HepG2 (cell line): ENCODE measurements around the gene SERPINB6. TPM values are rescaled to one million over a fixed set of nuclear protein-coding genes. Genes with fewer than 3 reads are reported as not detected.

Source experiments
- ATAC-seq: fragments of 200-7000 bp; cut with Tn5 transposase; 3 replicates; pipeline ENCODE4 v1.9.1; 2020; ENCODE audit warnings: mild to moderate bottlenecking, moderate library complexity
- BruUV-seq: library from RNA; stranded (reverse); fragments of 400-500 nt; replicated peaks from 2 replicates; lab custom pipeline; 2021; lab: Mats Ljungman, UMichigan
- CTCF ChIA-PET: fragments of 300-600 bp; formaldehyde crosslinking; extraction: SDS; loops from one replicate; lab custom pipeline; 2021; ENCODE audit warnings: low total read pairs, inconsistent platforms, low intra/inter-chr PET ratio; lab: Yijun Ruan, JAX
- POLR2A ChIA-PET: fragments of 350-600 bp; sonication (Branson Sonifier 250); formaldehyde crosslinking; loops from one replicate; lab custom pipeline; 2020; ENCODE audit warnings: antibody characterized with exemption, inconsistent platforms; lab: Yijun Ruan, JAX
- DNase-seq: peaks from one replicate; pipeline ENCODE4 v3.0.0-alpha.2; 2015; ENCODE audit warnings: low spot score
- FAIRE-seq: peaks from 3 replicates; lab custom pipeline; 2011; peaks lifted over from hg19 to GRCh38; lab: Jason Lieb, UNC
- H2AFZ ChIP-seq: one replicate; pipeline ENCODE4 v1.6.1; 2011; ENCODE audit warnings: low read length, inconsistent platforms
- H3K27ac ChIP-seq: fragments of 300-600 bp; 3 replicates; pipeline ENCODE4 v1.8.0; 2011; ENCODE audit warnings: mixed run types, mild to moderate bottlenecking, mixed read lengths, low read length, inconsistent platforms; ENCODE audit not compliant: insufficient read depth; ENCODE audit errors: extremely low read length
- H3K27me3 ChIP-seq, 2 experiments: fragments of 200-600 bp in 1 of 2; 2 replicates in 1 of 2; 3 replicates in 1 of 2; pipeline versions ENCODE4 v1.6.0 to v1.8.0; 2011; ENCODE audit warnings: low read length in 2 of 2, mild to moderate bottlenecking in 2 of 2, moderate library complexity in 2 of 2, inconsistent platforms in 1 of 2; ENCODE audit not compliant: insufficient read depth in 2 of 2, control insufficient read depth in 1 of 2
- H3K36me3 ChIP-seq, 2 experiments: fragments of 200-600 bp in 1 of 2; replicated peaks in 1 of 2; 2 replicates in 1 of 2; 3 replicates in 1 of 2; pipeline versions ENCODE4 v1.5.1 to v1.8.0; 2011; ENCODE audit warnings: low read length in 2 of 2, inconsistent platforms in 1 of 2; ENCODE audit not compliant: insufficient read depth in 2 of 2, control insufficient read depth in 1 of 2
- H3K4me1 ChIP-seq: 2 replicates; pipeline ENCODE4 v1.5.1; 2012; ENCODE audit warnings: low read length, inconsistent platforms; ENCODE audit not compliant: insufficient read depth
- H3K4me2 ChIP-seq: 2 replicates; pipeline ENCODE4 v1.6.0; 2011; ENCODE audit warnings: low read depth, low read length, inconsistent platforms
- H3K4me3 ChIP-seq, 3 experiments: fragments of 200-600 bp in 1 of 3; sonication (generic), shearing (Covaris generic) in 1 of 3; replicated peaks in 1 of 3; 2 replicates each; pipeline ENCODE4 v1.5.1; 2011 to 2016; ENCODE audit warnings: low read length in 3 of 3, inconsistent platforms in 2 of 3, low read depth in 2 of 3, mild to moderate bottlenecking in 2 of 3, control low read depth in 1 of 3, mixed read lengths in 1 of 3; ENCODE audit not compliant: insufficient read depth in 1 of 3
- H3K79me2 ChIP-seq: one replicate; pipeline ENCODE4 v1.6.1; 2011; ENCODE audit warnings: low read length, inconsistent platforms; ENCODE audit not compliant: insufficient read depth
- H3K9ac ChIP-seq: 2 replicates; pipeline ENCODE4 v1.6.0; 2011; ENCODE audit warnings: mild to moderate bottlenecking, low read depth, low read length, inconsistent platforms; ENCODE audit not compliant: insufficient read depth
- H3K9me3 ChIP-seq: 2 replicates; pipeline ENCODE4 v1.5.1; 2012; ENCODE audit warnings: mild to moderate bottlenecking, low read length
- H4K20me1 ChIP-seq: 2 replicates; pipeline ENCODE4 v1.6.0; 2011; ENCODE audit warnings: inconsistent platforms, mild to moderate bottlenecking, low read length, moderate library complexity; ENCODE audit not compliant: insufficient read depth
- ATF5 ChIP-seq: sonication (generic); formaldehyde crosslinking; IDR thresholded peaks from 2 replicates; pipeline ENCODE4 v1.4.0; 2020; ENCODE audit warnings: mild to moderate bottlenecking, low read depth, missing genetic modification reagents
- FOXA1 ChIP-seq, 2 experiments: fragments of 450-650 bp in 1 of 2; sonication (generic) in 1 of 2; formaldehyde crosslinking in 1 of 2; IDR thresholded peaks; 2 replicates each; pipeline versions ENCODE4 v1.4.0 to v1.6.1; 2016 to 2020; ENCODE audit warnings: missing genetic modification reagents in 1 of 2
- HHEX ChIP-seq: IDR thresholded peaks from 2 replicates; pipeline ENCODE4 v1.6.1; 2016; ENCODE audit warnings: control low read depth
- JARID2 ChIP-seq: sonication (generic); formaldehyde crosslinking; IDR thresholded peaks from 2 replicates; pipeline ENCODE4 v1.8.1; 2023; ENCODE audit warnings: missing genetic modification reagents, inconsistent platforms; ENCODE audit not compliant: insufficient replicate concordance
- NKX3-1 ChIP-seq: sonication (generic); formaldehyde crosslinking; IDR thresholded peaks from 2 replicates; pipeline ENCODE4 v1.5.0; 2020; ENCODE audit warnings: missing genetic modification reagents
- POGZ ChIP-seq: sonication (generic); formaldehyde crosslinking; IDR thresholded peaks from 2 replicates; pipeline ENCODE4 v1.4.0; 2020; ENCODE audit warnings: mild to moderate bottlenecking, missing genetic modification reagents
- RXRB ChIP-seq: IDR thresholded peaks from 2 replicates; pipeline ENCODE4 v1.6.1; 2016; ENCODE audit warnings: borderline replicate concordance, missing genetic modification reagents, missing compliant biosample characterization
- SP4 ChIP-seq: sonication (generic); formaldehyde crosslinking; IDR thresholded peaks from 2 replicates; pipeline ENCODE4 v1.8.1; 2023; ENCODE audit warnings: mild to moderate bottlenecking, missing genetic modification reagents
- SRSF9 ChIP-seq: fragments of 200-400 bp; formaldehyde crosslinking; IDR thresholded peaks from 2 replicates; pipeline ENCODE4 v1.6.1; 2018; ENCODE audit warnings: borderline replicate concordance, mild to moderate bottlenecking, low read depth, low read length; ENCODE audit not compliant: insufficient read depth, poor library complexity, severe bottlenecking
- THRA ChIP-seq: sonication (generic); formaldehyde crosslinking; IDR thresholded peaks from 2 replicates; pipeline ENCODE4 v1.4.0; 2020; ENCODE audit warnings: missing genetic modification reagents, borderline replicate concordance
- XBP1 ChIP-seq: sonication (generic); formaldehyde crosslinking; IDR thresholded peaks from 2 replicates; pipeline ENCODE4 v1.5.0; 2020; ENCODE audit warnings: missing genetic modification reagents
- ZNF17 ChIP-seq: sonication (generic); formaldehyde crosslinking; IDR thresholded peaks from 2 replicates; pipeline ENCODE4 v1.5.0; 2020; ENCODE audit warnings: mild to moderate bottlenecking, missing genetic modification reagents
- ZNF652 ChIP-seq: IDR thresholded peaks from 2 replicates; pipeline ENCODE4 v1.6.1; 2016; ENCODE audit warnings: low read depth, borderline replicate concordance
- ZNF687 ChIP-seq: sonication (generic); formaldehyde crosslinking; IDR thresholded peaks from 2 replicates; pipeline ENCODE4 v1.5.1; 2020; ENCODE audit warnings: mild to moderate bottlenecking, missing genetic modification reagents, moderate library complexity
- ZNF781 ChIP-seq: sonication (generic); formaldehyde crosslinking; IDR thresholded peaks from 2 replicates; pipeline ENCODE4 v1.5.1; 2020; ENCODE audit warnings: borderline replicate concordance, mild to moderate bottlenecking, missing genetic modification reagents; ENCODE audit errors: not compliant biosample characterization
- ZNF782 ChIP-seq: sonication (generic); formaldehyde crosslinking; IDR thresholded peaks from 2 replicates; pipeline ENCODE4 v1.4.0; 2020; ENCODE audit warnings: missing genetic modification reagents, mild to moderate bottlenecking, borderline replicate concordance
- ZNF878 ChIP-seq: sonication (generic); formaldehyde crosslinking; IDR thresholded peaks from 2 replicates; pipeline ENCODE4 v1.8.1; 2023; ENCODE audit warnings: mild to moderate bottlenecking, missing genetic modification reagents, moderate library complexity
- WGBS: methylation state at CpG from one replicate; pipeline ENCODE4 v1.1.6; 2017; ENCODE audit warnings: low lambda C conversion rate; 5-methylcytosine and 5-hydroxymethylcytosine counted together
- in situ Hi-C: cut with HindIII; loops from 2 replicates; pipeline ENCODE4 v1.10.0; 2017; ENCODE audit warnings: low pct_unique_long_range_greater_than_20kb; ENCODE audit not compliant: extremely low pct_ligation_motif_present
- intact Hi-C: fragments of 100-400 bp; cut with micrococcal nuclease; formaldehyde crosslinking; loops from one replicate; pipeline ENCODE4 v1.10.0; 2022; ENCODE audit not compliant: unreplicated experiment
- polyA plus RNA-seq, 8 experiments: library from polyadenylated mRNA; depleted of rRNA in 3 of 8; stranded (reverse) in 7 of 8; unstranded in 1 of 8; fragments of >200 nt; fragmentation: Illumina TruSeq in 4 of 8; extraction: Trizol in 4 of 8; gene quantifications; 2 replicates each; pipeline versions ENCODE4 v1.2.1 to v1.2.3, GENCODE V29; 2011 to 2016; ENCODE audit warnings: low read depth in 4 of 8, missing spikeins in 1 of 8, mixed read lengths in 1 of 8; ENCODE audit not compliant: insufficient read depth in 1 of 8
- total RNA-seq, 5 experiments: library from RNA; depleted of rRNA; stranded (reverse); fragments of >200 nt; fragmentation: Illumina TruSeq; extraction: Trizol; gene quantifications; 2 replicates each; pipeline ENCODE4 v1.2.3, GENCODE V29; 2016; ENCODE audit warnings: low read depth in 1 of 5

SERPINB6 gene
- total and polyA plus RNA-seq, 2 of the 13 experiments (the other 11 are each of a cell fraction or from before 2014, with no cell fraction given), result 38.2 to 61.3 TPM

DNA sequence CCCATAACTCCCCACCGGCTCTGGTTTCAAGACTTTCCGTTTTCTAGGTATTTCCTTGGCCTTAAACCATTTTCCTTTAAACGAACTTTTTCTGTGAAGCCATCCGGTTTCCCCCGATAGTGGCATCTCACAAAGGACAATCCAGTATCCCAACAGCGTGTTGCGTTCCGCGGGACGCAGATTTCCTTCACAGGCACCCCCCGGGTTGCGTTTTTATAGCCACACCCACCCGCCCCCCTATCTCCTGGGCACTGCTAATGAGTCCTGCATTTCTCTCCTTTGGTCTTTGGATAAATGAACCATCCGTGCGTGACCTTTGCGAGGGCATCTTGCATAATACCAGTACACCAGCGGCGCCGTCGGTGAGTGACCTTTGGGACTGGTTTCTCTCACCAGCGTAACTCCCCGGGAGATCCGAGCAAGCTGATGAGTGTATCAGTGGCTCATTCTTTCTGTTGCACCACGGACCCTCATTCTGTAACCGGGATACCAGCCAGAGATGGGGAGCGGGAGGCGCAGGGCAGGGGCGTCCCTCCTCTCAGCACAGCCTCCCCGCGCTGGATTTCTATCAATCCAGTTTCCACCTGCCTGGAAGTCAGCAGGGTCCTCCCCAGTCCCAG, 27.7 kb upstream of the SERPINB6 start:
- in situ Hi-C loops, result loop anchor here (5.0 to 10.0 kb wide), 2 partner anchors 53 to 256 kb away; partner anchors contain the start of gene PSMG4
- BruUV-seq, result TSS peak; percentile 90
- ChIA-PET CTCF (interaction anchor here (0.7 to 1.5 kb wide), 3 partner anchors 54 to 57 kb away, joined by 3 to 6 read pairs (median 3); no protein-coding TSS in a partner anchor), POLR2A (interaction anchor here (0.6 to 5.7 kb wide), 25 partner anchors 9 to 1022 kb away, joined by 3 to 122 read pairs (median 6); partner anchors contain the start of genes BPHL, PSMG4, RIPK1 and SERPINB1)
- Histone ChIP-seq H3K9me3 (no peaks in the 10 kb centered on the region), H3K4me3 (peak overlapping the region; percentile 57 to 75 (median 61)), H2AFZ (no peak overlapping the region), H3K4me2 (peak overlapping the region; percentile 92), H3K9ac (peak overlapping the region; percentile 58), H3K4me1 (peaks cover 50% of the 10 kb centered on the region), H3K27me3 (no peaks in the 10 kb centered on the region; a peak in 1 of 5 replicates), H4K20me1 (0 out of 2 replicates have a peak, but pooled peaks cover 3% of the 10 kb centered on the region), H3K79me2 (peaks cover 6% of the 10 kb centered on the region), H3K27ac (peak overlapping the region; percentile 92), H3K36me3 (peaks cover 0 to under 1% of the 10 kb centered on the region in 2 experiments; a peak in 1 of 5 replicates)
- WGBS, result 1% methylated on average over 30 of the region's 30 CpGs
- FAIRE-seq (peak; percentile 86), ATAC-seq (peak; percentile 67), DNase-seq (peak; percentile 93)
- intact Hi-C loops, result loop anchor here (1.0 to 5.0 kb wide), 2 partner anchors 54 to 248 kb away; no protein-coding TSS in a partner anchor
- TF ChIP-seq XBP1 (CRISPR knock-in tag), result peak; percentile 73; the same call in 1 of the 2 replicates
- TF ChIP-seq ZNF782 (CRISPR knock-in tag), result peak; percentile 70; the same call in 1 of the 2 replicates
- no peak for TF ChIP-seq ZNF781
- TF ChIP-seq ZNF652 (CRISPR knock-in tag), result no peak; the same call in 1 of the 2 replicates
- TF ChIP-seq THRA (CRISPR knock-in tag), result peak; percentile 93; the same call in 1 of the 2 replicates
- 0 out of 2 replicates have a peak, but pooled peaks have one; percentile 81 for TF ChIP-seq ZNF878
- peak; percentile 67 for TF ChIP-seq ZNF687 (CRISPR knock-in tag)
- TF ChIP-seq POGZ (CRISPR knock-in tag), result peak; percentile 78
- TF ChIP-seq NKX3-1 (CRISPR knock-in tag), result 0 out of 2 replicates have a peak, but pooled peaks have one; percentile 37
- TF ChIP-seq RXRB (CRISPR knock-in tag), result peak; percentile 97
- no peak for TF ChIP-seq SP4 (CRISPR knock-in tag)
- no peak for TF ChIP-seq ATF5 (CRISPR knock-in tag)
- no peak for TF ChIP-seq ZNF17 (CRISPR knock-in tag)
- TF ChIP-seq FOXA1 (IDR thresholded peaks at IDR 0.05), result no peak
- no peak for TF ChIP-seq FOXA1 (CRISPR knock-in tag; IDR thresholded peaks at IDR 0.05)
- TF ChIP-seq HHEX (CRISPR knock-in tag), result 0 out of 2 replicates have a peak, but pooled peaks have one; percentile 34
- no peak for TF ChIP-seq SRSF9
- peak; percentile 73 for TF ChIP-seq JARID2 (CRISPR knock-in tag)
